H1 (cell line): ENCODE measurements around the gene LRCH1. TPM values are rescaled to one million over a fixed set of nuclear protein-coding genes. Genes with fewer than 3 reads are reported as not detected.

Experiments used
- FOSL1 ChIP-seq: IDR thresholded peaks from 2 replicates; pipeline ENCODE4 v1.6.1; 2011; ENCODE audit warnings: mild to moderate bottlenecking, low read depth, low read length, moderate library complexity; ENCODE audit not compliant: insufficient read depth
- PHF8 ChIP-seq: fragments of 200-600 bp; sonication (generic); conservative IDR thresholded peaks from 2 replicates; pipeline ENCODE4 v1.7.1; 2012; ENCODE audit warnings: low read depth, mild to moderate bottlenecking, inconsistent platforms, low read length, moderate library complexity
- POLR2AphosphoS5 ChIP-seq: IDR thresholded peaks from 2 replicates; pipeline ENCODE4 v1.6.1; 2011; ENCODE audit warnings: low read depth, low read length
- RFX5 ChIP-seq: IDR thresholded peaks from 2 replicates; pipeline ENCODE4 v1.6.1; 2011; ENCODE audit warnings: low read depth, low read length, improper control_type of control experiment, borderline replicate concordance
- TEAD4 ChIP-seq: IDR thresholded peaks from 2 replicates; pipeline ENCODE4 v1.6.1; 2012; ENCODE audit warnings: low read depth, low read length, inconsistent platforms, mixed read lengths
- polyA plus RNA-seq, 7 experiments: library from polyadenylated mRNA; depleted of rRNA in 3 of 7; stranded (reverse) in 5 of 7; unstranded in 2 of 7; fragments of >200 nt in 5 of 7; fragments of 200-250 nt in 2 of 7; gene quantifications; 1 replicate in 5 of 7; 2 replicates in 1 of 7; 4 replicates in 1 of 7; pipeline versions ENCODE4 v1.2.1 to v1.2.3, GENCODE V29; 2011 to 2013; ENCODE audit warnings: missing spikeins in 2 of 7, mixed read lengths in 2 of 7
- total RNA-seq: library from RNA; stranded (reverse); fragmentation: NEBNext Ultra II Directional; extraction: Animal tissue kit (Norgen Biotek cat#: 25700); gene quantifications from 2 replicates; pipeline ENCODE4 v1.2.1, GENCODE V29; 2021

The LRCH1 gene
- total and polyA plus RNA-seq, 2 of the 8 experiments (the other 6 are each of a cell fraction or from before 2014, with no cell fraction given), result 3.0 to 10.1 TPM

GRCh38 chr13:46622630-46623256 lies 69.8 kb downstream of the LRCH1 start (continued):
- TF ChIP-seq RFX5 (no peak), TEAD4 (no peak), PHF8 (no peak), POLR2AphosphoS5 (no peak), FOSL1 (no peak)
